GM23338 (cell line): ENCODE measurements around the gene MTREX. TPM values are rescaled to one million over a fixed set of nuclear protein-coding genes. Genes with fewer than 3 reads are reported as not detected.

Experiments
- ATAC-seq: fragments of 200-7000 bp; cut with Tn5 transposase; 3 replicates; pipeline ENCODE4 v1.9.1; 2020
- DNase-seq: peaks from one replicate; pipeline ENCODE4 v3.0.0-alpha.2; 2015; ENCODE audit warnings: low spot score
- H2AFZ ChIP-seq: fragments of 200-600 bp; sonication (generic); 2 replicates; pipeline ENCODE4 v1.8.0; 2016; ENCODE audit warnings: antibody characterized with exemption, mild to moderate bottlenecking, moderate library complexity
- H3F3A ChIP-seq: fragments of 200-600 bp; sonication (generic); replicated peaks from 2 replicates; pipeline ENCODE4 v1.8.0; 2017; ENCODE audit warnings: antibody characterized with exemption, mixed run types, low read depth
- H3K27ac ChIP-seq: fragments of 200-600 bp; sonication (generic); 2 replicates; pipeline ENCODE4 v1.6.1; 2016; ENCODE audit warnings: low read depth
- H3K27me3 ChIP-seq: fragments of 200-600 bp; sonication (generic); 2 replicates; pipeline ENCODE4 v1.8.0; 2016; ENCODE audit warnings: mild to moderate bottlenecking, mixed run types, moderate library complexity; ENCODE audit not compliant: insufficient read depth
- H3K36me3 ChIP-seq: fragments of 200-600 bp; sonication (generic); 2 replicates; pipeline ENCODE4 v1.8.0; 2016; ENCODE audit warnings: mild to moderate bottlenecking; ENCODE audit not compliant: insufficient read depth
- H3K4me1 ChIP-seq: fragments of 200-600 bp; sonication (generic); 2 replicates; pipeline ENCODE4 v1.8.0; 2016; ENCODE audit warnings: mild to moderate bottlenecking, moderate library complexity; ENCODE audit not compliant: insufficient read depth
- H3K4me2 ChIP-seq: fragments of 200-600 bp; sonication (generic); 2 replicates; pipeline ENCODE4 v1.7.1; 2017; ENCODE audit warnings: mixed run types
- H3K4me3 ChIP-seq: fragments of 200-600 bp; sonication (generic); 2 replicates; pipeline ENCODE4 v1.6.1; 2016; ENCODE audit warnings: mixed run types
- H3K79me2 ChIP-seq: fragments of 200-600 bp; sonication (generic); replicated peaks from 2 replicates; pipeline ENCODE4 v1.8.0; 2017; ENCODE audit warnings: mild to moderate bottlenecking; ENCODE audit not compliant: insufficient read depth
- H3K9me2 ChIP-seq: fragments of 200-600 bp; sonication (generic); 2 replicates; pipeline ENCODE4 v1.8.0; 2017; ENCODE audit not compliant: insufficient read depth
- H4K20me1 ChIP-seq: fragments of 200-600 bp; sonication (generic); replicated peaks from 2 replicates; pipeline ENCODE4 v1.8.0; 2017; ENCODE audit warnings: mild to moderate bottlenecking; ENCODE audit not compliant: insufficient read depth
- H3K27ac Mint-ChIP-seq: 2 replicates; pipeline ENCODE4 v1.8.0; 2020; ENCODE audit warnings: inconsistent platforms, mild to moderate bottlenecking, moderate library complexity, mixed read lengths
- H3K27me3 Mint-ChIP-seq: 3 replicates; pipeline ENCODE4 v1.8.0; 2022; ENCODE audit warnings: low read depth, mild to moderate bottlenecking, moderate library complexity, mixed read lengths, inconsistent platforms; ENCODE audit not compliant: insufficient read depth, poor library complexity
- H3K36me3 Mint-ChIP-seq: 3 replicates; pipeline ENCODE4 v1.8.0; 2021; ENCODE audit warnings: low read depth, mild to moderate bottlenecking, inconsistent platforms, moderate library complexity, mixed read lengths
- H3K4me1 Mint-ChIP-seq: 3 replicates; pipeline ENCODE4 v1.8.0; 2020; ENCODE audit warnings: mild to moderate bottlenecking, inconsistent platforms, mixed read lengths
- H3K4me3 Mint-ChIP-seq: 3 replicates; pipeline ENCODE4 v1.8.0; 2021; ENCODE audit warnings: moderate library complexity, mild to moderate bottlenecking, inconsistent platforms, mixed read lengths
- H3K9me3 Mint-ChIP-seq: 3 replicates; pipeline ENCODE4 v1.8.0; 2020; ENCODE audit warnings: moderate library complexity, mild to moderate bottlenecking, inconsistent platforms, mixed read lengths
- EZH2 ChIP-seq: fragments of 200-600 bp; sonication (generic); IDR thresholded peaks from one replicate; pipeline ENCODE4 v1.8.0; 2017; ENCODE audit warnings: antibody characterized with exemption, mild to moderate bottlenecking, low read depth; ENCODE audit not compliant: unreplicated experiment
- NANOG ChIP-seq: IDR thresholded peaks from 2 replicates; pipeline ENCODE4 v1.6.1; 2016; ENCODE audit warnings: antibody characterized with exemption, borderline replicate concordance
- polyA plus RNA-seq: library from polyadenylated mRNA; unstranded; fragments of >200 nt; fragmentation: Nextera tagmentation; extraction: Ambion mirVana; gene quantifications from 2 replicates; pipeline ENCODE4 v1.2.1, GENCODE V29; 2016
- total RNA-seq: library from RNA; depleted of rRNA; stranded (reverse); fragments of >200 nt; shearing (Covaris generic); gene quantifications from 2 replicates; pipeline ENCODE4 v1.2.3, GENCODE V29; 2014
- TF ChIP-seq, protein P1 (sequence below): fragments of 250-450 bp; sonication (Bioruptor Pico); IDR thresholded peaks from 2 replicates; pipeline ENCODE4 v1.5.0; 2020; ENCODE audit warnings: mild to moderate bottlenecking, moderate library complexity

Gene MTREX
- total and polyA plus RNA-seq, 2 experiments from 2014 or later, result 47.5 to 94.9 TPM

DNA sequence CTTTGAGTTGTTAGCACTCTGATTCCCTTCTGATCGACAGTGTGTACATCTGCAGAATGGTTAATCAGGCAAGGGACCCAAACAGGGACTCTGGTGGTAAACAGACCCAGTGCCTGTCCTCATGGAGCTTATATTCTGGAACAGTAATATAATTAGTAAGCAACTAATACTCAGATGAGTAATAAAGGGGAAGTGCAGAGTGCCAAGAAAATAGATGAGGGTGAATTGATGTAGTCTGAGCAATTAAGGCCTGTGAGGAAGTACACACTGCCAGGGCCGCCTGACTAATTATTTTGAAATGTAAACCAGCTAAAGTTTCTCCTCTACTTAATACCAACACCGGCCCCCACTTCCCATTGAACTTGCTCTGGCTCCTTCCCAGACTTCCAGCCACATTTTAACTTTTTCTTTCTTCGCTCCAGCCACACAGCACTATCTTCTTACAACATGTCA is 4.5 kb upstream of the MTREX start (continued):
- TF ChIP-seq, protein P1, sequence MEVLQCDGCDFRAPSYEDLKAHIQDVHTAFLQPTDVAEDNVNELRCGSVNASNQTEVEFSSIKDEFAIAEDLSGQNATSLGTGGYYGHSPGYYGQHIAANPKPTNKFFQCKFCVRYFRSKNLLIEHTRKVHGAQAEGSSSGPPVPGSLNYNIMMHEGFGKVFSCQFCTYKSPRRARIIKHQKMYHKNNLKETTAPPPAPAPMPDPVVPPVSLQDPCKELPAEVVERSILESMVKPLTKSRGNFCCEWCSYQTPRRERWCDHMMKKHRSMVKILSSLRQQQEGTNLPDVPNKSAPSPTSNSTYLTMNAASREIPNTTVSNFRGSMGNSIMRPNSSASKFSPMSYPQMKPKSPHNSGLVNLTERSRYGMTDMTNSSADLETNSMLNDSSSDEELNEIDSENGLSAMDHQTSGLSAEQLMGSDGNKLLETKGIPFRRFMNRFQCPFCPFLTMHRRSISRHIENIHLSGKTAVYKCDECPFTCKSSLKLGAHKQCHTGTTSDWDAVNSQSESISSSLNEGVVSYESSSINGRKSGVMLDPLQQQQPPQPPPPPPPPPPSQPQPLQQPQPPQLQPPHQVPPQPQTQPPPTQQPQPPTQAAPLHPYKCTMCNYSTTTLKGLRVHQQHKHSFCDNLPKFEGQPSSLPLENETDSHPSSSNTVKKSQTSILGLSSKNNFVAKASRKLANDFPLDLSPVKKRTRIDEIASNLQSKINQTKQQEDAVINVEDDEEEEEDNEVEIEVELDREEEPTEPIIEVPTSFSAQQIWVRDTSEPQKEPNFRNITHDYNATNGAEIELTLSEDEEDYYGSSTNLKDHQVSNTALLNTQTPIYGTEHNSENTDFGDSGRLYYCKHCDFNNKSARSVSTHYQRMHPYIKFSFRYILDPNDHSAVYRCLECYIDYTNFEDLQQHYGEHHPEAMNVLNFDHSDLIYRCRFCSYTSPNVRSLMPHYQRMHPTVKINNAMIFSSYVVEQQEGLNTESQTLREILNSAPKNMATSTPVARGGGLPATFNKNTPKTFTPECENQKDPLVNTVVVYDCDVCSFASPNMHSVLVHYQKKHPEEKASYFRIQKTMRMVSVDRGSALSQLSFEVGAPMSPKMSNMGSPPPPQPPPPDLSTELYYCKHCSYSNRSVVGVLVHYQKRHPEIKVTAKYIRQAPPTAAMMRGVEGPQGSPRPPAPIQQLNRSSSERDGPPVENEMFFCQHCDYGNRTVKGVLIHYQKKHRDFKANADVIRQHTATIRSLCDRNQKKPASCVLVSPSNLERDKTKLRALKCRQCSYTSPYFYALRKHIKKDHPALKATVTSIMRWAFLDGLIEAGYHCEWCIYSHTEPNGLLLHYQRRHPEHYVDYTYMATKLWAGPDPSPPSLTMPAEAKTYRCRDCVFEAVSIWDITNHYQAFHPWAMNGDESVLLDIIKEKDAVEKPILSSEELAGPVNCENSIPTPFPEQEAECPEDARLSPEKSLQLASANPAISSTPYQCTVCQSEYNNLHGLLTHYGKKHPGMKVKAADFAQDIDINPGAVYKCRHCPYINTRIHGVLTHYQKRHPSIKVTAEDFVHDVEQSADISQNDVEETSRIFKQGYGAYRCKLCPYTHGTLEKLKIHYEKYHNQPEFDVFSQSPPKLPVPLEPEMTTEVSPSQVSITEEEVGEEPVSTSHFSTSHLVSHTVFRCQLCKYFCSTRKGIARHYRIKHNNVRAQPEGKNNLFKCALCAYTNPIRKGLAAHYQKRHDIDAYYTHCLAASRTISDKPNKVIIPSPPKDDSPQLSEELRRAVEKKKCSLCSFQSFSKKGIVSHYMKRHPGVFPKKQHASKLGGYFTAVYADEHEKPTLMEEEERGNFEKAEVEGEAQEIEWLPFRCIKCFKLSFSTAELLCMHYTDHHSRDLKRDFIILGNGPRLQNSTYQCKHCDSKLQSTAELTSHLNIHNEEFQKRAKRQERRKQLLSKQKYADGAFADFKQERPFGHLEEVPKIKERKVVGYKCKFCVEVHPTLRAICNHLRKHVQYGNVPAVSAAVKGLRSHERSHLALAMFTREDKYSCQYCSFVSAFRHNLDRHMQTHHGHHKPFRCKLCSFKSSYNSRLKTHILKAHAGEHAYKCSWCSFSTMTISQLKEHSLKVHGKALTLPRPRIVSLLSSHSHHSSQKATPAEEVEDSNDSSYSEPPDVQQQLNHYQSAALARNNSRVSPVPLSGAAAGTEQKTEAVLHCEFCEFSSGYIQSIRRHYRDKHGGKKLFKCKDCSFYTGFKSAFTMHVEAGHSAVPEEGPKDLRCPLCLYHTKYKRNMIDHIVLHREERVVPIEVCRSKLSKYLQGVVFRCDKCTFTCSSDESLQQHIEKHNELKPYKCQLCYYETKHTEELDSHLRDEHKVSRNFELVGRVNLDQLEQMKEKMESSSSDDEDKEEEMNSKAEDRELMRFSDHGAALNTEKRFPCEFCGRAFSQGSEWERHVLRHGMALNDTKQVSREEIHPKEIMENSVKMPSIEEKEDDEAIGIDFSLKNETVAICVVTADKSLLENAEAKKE (CRISPR knock-in tag), result no peak
- no peak for TF ChIP-seq NANOG

- Histone ChIP-seq H3K27ac (no peak overlapping the region), H2AFZ (no peak overlapping the region), H4K20me1 (no peaks in the 10 kb centered on the region; the same call in none of the 2 replicates), H3K4me2 (no peak overlapping the region), H3K4me3 (no peak overlapping the region), H3K9me2 (no peaks in the 10 kb centered on the region), H3F3A (no peaks in the 10 kb centered on the region), H3K79me2 (peaks cover 87% of the 10 kb centered on the region), H3K4me1 (peaks cover 17% of the 10 kb centered on the region), H3K36me3 (no peaks in the 10 kb centered on the region), H3K27me3 (no peaks in the 10 kb centered on the region)
- DNase-seq, result no peak
- TF ChIP-seq EZH2, result no peak
- TF ChIP-seq, protein P1 (CRISPR knock-in tag), result no peak
- no peak overlapping the region for H3K4me3 Mint-ChIP-seq
- H3K27ac Mint-ChIP-seq, result no peak overlapping the region
- H3K27me3 Mint-ChIP-seq, result no peaks in the 10 kb centered on the region
- H3K4me1 Mint-ChIP-seq, result peaks cover 9% of the 10 kb centered on the region; the same call in 2 of the 3 replicates
- peaks cover 13% of the 10 kb centered on the region; the same call in 2 of the 3 replicates for H3K36me3 Mint-ChIP-seq
- ATAC-seq, result no peak
- no peaks in the 10 kb centered on the region for H3K9me3 Mint-ChIP-seq
Measured at GRCh38 chr5:55304584-55304983, 3.2 kb upstream of the MTREX start.
